ENCODE results near the gene COX17. TPM values are rescaled to one million over a fixed set of nuclear protein-coding genes. Genes with fewer than 3 reads are reported as not detected.

COX17 gene
- total RNA-seq, 2 donors from 2014 or later, result 13.8 to 29.6 TPM

DNA sequence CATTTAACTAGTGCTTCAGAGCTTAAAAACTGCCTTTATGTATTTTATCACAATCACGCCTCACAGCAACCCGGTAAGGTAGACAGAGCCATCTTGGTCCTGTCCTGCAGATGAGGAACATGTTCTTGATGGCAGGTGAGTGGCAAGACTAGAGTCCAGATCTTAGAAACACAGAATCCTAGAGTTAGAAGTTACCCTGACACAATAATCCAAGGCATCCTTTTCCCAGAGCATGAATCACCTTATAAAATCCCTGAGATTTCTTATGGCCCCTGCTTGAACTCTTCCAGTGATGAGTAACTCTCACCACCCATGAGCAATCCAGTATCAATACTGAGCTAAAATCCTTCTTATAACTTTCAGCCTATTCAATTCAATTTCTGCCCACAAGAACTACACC, 33.7 kb downstream of the COX17 start:
- H3K27ac ChIP-seq, result no peak overlapping the region
- H3K36me3 ChIP-seq (replicated peaks in 1 of 2; ENCODE audit: insufficient read depth in 1 of 2, low read depth in 2 of 2), result no peaks in the 10 kb centered on the region
- peaks cover 6% of the 10 kb centered on the region for H3K4me1 ChIP-seq
- TF ChIP-seq, protein P1, sequence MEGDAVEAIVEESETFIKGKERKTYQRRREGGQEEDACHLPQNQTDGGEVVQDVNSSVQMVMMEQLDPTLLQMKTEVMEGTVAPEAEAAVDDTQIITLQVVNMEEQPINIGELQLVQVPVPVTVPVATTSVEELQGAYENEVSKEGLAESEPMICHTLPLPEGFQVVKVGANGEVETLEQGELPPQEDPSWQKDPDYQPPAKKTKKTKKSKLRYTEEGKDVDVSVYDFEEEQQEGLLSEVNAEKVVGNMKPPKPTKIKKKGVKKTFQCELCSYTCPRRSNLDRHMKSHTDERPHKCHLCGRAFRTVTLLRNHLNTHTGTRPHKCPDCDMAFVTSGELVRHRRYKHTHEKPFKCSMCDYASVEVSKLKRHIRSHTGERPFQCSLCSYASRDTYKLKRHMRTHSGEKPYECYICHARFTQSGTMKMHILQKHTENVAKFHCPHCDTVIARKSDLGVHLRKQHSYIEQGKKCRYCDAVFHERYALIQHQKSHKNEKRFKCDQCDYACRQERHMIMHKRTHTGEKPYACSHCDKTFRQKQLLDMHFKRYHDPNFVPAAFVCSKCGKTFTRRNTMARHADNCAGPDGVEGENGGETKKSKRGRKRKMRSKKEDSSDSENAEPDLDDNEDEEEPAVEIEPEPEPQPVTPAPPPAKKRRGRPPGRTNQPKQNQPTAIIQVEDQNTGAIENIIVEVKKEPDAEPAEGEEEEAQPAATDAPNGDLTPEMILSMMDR (IDR thresholded peaks at IDR 0.05), result no peak
- TF ChIP-seq POLR2A (IDR thresholded peaks at IDR 0.05), result no peak
- intact Hi-C loops (cut with DNase I), result no loop called here
- no peaks in the 10 kb centered on the region for H3K27me3 ChIP-seq
- 87 to 91% methylated on average over 2 of the region's 2 CpGs for WGBS, 2 donors
- H3K9me3 ChIP-seq, result no peaks in the 10 kb centered on the region
- DNase-seq, result no peak
- no peak overlapping the region for H3K4me3 ChIP-seq
- no peak for ATAC-seq

DNA sequence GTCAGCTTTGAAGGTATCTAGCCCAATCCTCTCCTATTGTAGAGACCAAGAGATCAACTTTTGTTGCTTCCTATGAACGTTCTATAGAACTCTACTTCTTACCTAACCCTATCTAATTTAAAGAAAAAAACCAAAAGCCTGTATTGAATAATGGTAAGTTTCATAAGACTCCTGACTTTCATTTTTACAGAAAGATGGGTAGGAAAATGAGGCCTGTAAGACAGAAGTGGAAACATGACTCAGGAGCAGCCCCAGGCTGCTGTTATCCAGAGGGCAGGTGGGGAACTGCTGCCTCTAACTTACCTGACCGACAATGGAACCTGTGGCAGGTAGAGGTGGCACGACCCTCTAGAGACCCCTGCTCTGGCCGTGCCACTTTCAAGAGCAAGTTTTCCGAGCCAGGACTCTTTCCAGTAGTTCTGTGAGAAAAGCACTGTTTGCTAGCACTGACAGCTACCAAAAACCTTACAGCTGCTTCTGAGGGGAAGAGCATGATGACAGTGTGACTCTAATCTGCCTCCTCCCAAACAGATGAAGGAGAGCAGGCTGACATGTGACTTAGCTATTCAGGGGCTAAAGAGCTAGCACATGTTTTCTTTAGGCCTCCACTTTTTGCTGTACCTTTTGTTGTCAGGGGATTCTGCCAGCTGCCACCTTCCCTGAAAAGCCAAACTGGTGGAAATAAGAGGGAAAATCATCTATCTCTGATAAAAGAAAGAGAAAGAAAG, 34.3 kb downstream of the COX17 start:
- no peak overlapping the region for H3K27ac ChIP-seq
- intact Hi-C loops (cut with DNase I), result no loop called here
- ATAC-seq, result no peak

DNA sequence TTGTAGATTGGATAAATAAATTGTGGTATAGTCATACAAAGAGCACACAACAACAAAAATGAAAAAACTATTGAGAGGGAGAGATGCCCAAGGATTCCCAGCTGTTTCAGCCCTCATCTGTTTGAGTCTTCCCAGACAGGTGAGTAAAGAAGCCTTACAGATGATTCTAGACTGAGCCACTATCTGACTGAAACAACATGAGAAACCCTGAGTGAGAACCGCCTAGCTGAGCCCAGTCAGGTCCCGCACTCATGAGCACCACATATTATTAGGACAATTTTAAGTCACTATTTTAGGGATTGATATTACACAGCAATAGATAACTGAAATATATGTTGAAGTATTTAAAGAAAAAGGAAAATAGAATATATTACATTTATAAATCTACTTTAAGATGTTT, 35.8 kb downstream of the COX17 start:
- DNase-seq (no peak), ATAC-seq (no peak)
- intact Hi-C loops (cut with DNase I), result no loop called here
- no peaks in the 10 kb centered on the region for H3K36me3 ChIP-seq (replicated peaks in 1 of 2; ENCODE audit: insufficient read depth in 1 of 2, low read depth in 2 of 2)
- no peak overlapping the region for H3K4me3 ChIP-seq
- no peaks in the 10 kb centered on the region for H3K4me1 ChIP-seq
- H3K27me3 ChIP-seq, result no peaks in the 10 kb centered on the region
- H3K27ac ChIP-seq, result no peak overlapping the region
- TF ChIP-seq, protein P1 (IDR thresholded peaks at IDR 0.05), result no peak
- no peak for TF ChIP-seq POLR2A (IDR thresholded peaks at IDR 0.05)
- 97 to 98% methylated on average over 2 of the region's 2 CpGs for WGBS, 2 donors
- no peaks in the 10 kb centered on the region for H3K9me3 ChIP-seq

More for the DNA sequence above, 34.3 kb downstream of the COX17 start:
- no peaks in the 10 kb centered on the region for H3K27me3 ChIP-seq
- no peaks in the 10 kb centered on the region for H3K36me3 ChIP-seq (replicated peaks in 1 of 2; ENCODE audit: insufficient read depth in 1 of 2, low read depth in 2 of 2)
- WGBS, 2 donors, result 75 to 83% methylated on average over 5 of the region's 5 CpGs
- no peak overlapping the region for H3K4me3 ChIP-seq
- H3K4me1 ChIP-seq, result peaks cover under 1% of the 10 kb centered on the region
- H3K9me3 ChIP-seq, result no peaks in the 10 kb centered on the region
- TF ChIP-seq POLR2A (IDR thresholded peaks at IDR 0.05), result no peak
- TF ChIP-seq, protein P1 (IDR thresholded peaks at IDR 0.05), result no peak
- no peak for DNase-seq

DNA sequence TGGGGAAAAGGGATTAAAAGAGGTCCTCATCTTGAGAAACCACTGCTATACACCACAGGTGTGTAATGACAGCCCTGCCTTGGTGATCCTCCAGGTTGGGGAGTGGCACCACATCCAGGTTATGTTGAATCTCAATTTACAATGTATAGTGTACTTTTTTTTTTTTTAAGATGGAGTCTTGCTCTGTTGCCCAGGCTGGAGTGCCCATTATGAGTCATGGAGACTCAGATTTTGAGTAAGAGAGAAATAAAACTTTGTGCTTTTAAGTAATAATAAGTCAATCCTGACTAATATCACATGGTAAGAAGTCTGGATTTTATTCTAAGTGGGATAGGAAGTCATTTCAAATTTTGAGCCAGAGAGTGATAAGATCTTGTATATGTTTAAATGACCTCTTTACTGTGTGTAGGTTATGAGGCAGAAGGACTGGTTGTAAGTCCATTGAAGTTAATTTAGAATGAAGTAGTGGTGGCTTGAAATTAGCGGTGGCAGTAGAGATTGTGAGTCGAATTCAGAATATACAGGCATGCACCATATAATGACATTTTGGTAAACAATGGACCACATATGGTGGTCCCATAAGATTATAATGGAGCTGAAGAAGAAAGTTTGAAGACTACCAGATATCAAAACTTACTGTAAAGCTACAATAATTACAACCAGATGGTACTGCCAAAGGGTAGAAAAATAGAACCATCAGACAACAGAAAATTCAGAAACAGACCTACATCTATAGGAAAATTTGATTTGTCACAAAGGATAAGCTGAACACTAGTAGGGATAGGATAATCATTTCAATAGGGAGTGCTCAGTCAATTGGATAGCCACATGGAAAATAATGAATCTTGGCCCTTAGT, 37.5 kb downstream of the COX17 start:
- H3K27me3 ChIP-seq, result no peaks in the 10 kb centered on the region
- no peak overlapping the region for H3K27ac ChIP-seq
- WGBS, 2 donors, result 89% methylated on average over 2 of the region's 2 CpGs
- no peak for ATAC-seq
- no peak for TF ChIP-seq POLR2A (IDR thresholded peaks at IDR 0.05)
- TF ChIP-seq, protein P1 (IDR thresholded peaks at IDR 0.05), result no peak
- H3K9me3 ChIP-seq, result no peaks in the 10 kb centered on the region
- H3K4me1 ChIP-seq, result no peaks in the 10 kb centered on the region
- H3K36me3 ChIP-seq (replicated peaks in 1 of 2; ENCODE audit: insufficient read depth in 1 of 2, low read depth in 2 of 2), result no peaks in the 10 kb centered on the region
- intact Hi-C loops (cut with DNase I), result no loop called here
- no peak for DNase-seq
- H3K4me3 ChIP-seq, result no peak overlapping the region
